ENCODE results near the gene NXN. TPM values are rescaled to one million over a fixed set of nuclear protein-coding genes. Genes with fewer than 3 reads are reported as not detected.
A peak's percentile ranks its signal among the peaks of the same experiment; 100 is the strongest.

Gene NXN
- total RNA-seq, 1 donor from 2014 or later = 76.4 TPM

GRCh38 chr17:1009229-1010085 lies 29.9 kb upstream of the NXN start:
- no peak overlapping the region for H3K4me3 Mint-ChIP-seq
- TF ChIP-seq CTCF (conservative IDR thresholded peaks at IDR 0.05) = no peak
- H3K9me3 Mint-ChIP-seq = no peaks in the 10 kb centered on the region
- no peaks in the 10 kb centered on the region for H3K27me3 Mint-ChIP-seq (ENCODE audit: low read depth)
- H3K36me3 Mint-ChIP-seq (ENCODE audit: low read depth) = no peaks in the 10 kb centered on the region
- no peak for DNase-seq (ENCODE audit: low read depth, low spot score)
- H3K27ac Mint-ChIP-seq (ENCODE audit: unreplicated experiment) = no peak overlapping the region
- H3K4me1 Mint-ChIP-seq = no peaks in the 10 kb centered on the region

GRCh38 chr17:1008008-1008761 lies 28.6 kb upstream of the NXN start:
- Mint-ChIP-seq H3K4me1 (no peaks in the 10 kb centered on the region), H3K27ac (ENCODE audit: unreplicated experiment) (peak overlapping the region; percentile 35)

GRCh38 chr17:1007310-1008007 lies 27.9 kb upstream of the NXN start:
- DNase-seq (ENCODE audit: low read depth, low spot score) = no peak
- no peak for TF ChIP-seq CTCF (conservative IDR thresholded peaks at IDR 0.05)
- Mint-ChIP-seq H3K9me3 (no peaks in the 10 kb centered on the region), H3K36me3 (ENCODE audit: low read depth) (peaks cover under 1% of the 10 kb centered on the region), H3K4me3 (no peak overlapping the region), H3K27ac (ENCODE audit: unreplicated experiment) (no peak overlapping the region), H3K27me3 (ENCODE audit: low read depth) (no peaks in the 10 kb centered on the region), H3K4me1 (no peaks in the 10 kb centered on the region)

More at GRCh38 chr17:1008008-1008761, 28.6 kb upstream of the NXN start:
- TF ChIP-seq CTCF (conservative IDR thresholded peaks at IDR 0.05) = no peak
- Mint-ChIP-seq H3K27me3 (ENCODE audit: low read depth) (no peaks in the 10 kb centered on the region), H3K9me3 (no peaks in the 10 kb centered on the region), H3K36me3 (ENCODE audit: low read depth) (no peaks in the 10 kb centered on the region), H3K4me3 (no peak overlapping the region)
- no peak for DNase-seq (ENCODE audit: low read depth, low spot score)

- DNase-seq (ENCODE audit: low read depth, low spot score) = no peak
- no peak overlapping the region for H3K27ac Mint-ChIP-seq (ENCODE audit: unreplicated experiment)
- no peaks in the 10 kb centered on the region for H3K4me1 Mint-ChIP-seq
- no peak for TF ChIP-seq CTCF (conservative IDR thresholded peaks at IDR 0.05)
- H3K27me3 Mint-ChIP-seq (ENCODE audit: low read depth) = no peaks in the 10 kb centered on the region
- H3K9me3 Mint-ChIP-seq = no peaks in the 10 kb centered on the region
- H3K36me3 Mint-ChIP-seq (ENCODE audit: low read depth) = peaks cover 3% of the 10 kb centered on the region
- no peak overlapping the region for H3K4me3 Mint-ChIP-seq
These were observed 26.5 kb upstream of the NXN start for GRCh38 chr17:1006054-1006453.

GRCh38 chr17:1005361-1005946 lies 25.9 kb upstream of the NXN start:
- H3K4me1 Mint-ChIP-seq = no peaks in the 10 kb centered on the region
- TF ChIP-seq CTCF (conservative IDR thresholded peaks at IDR 0.05) = no peak
- DNase-seq (ENCODE audit: low read depth, low spot score) = no peak
- H3K4me3 Mint-ChIP-seq = peak overlapping the region; percentile 22
- H3K9me3 Mint-ChIP-seq = no peaks in the 10 kb centered on the region
- H3K36me3 Mint-ChIP-seq (ENCODE audit: low read depth) = peaks cover 3% of the 10 kb centered on the region
- H3K27me3 Mint-ChIP-seq (ENCODE audit: low read depth) = no peaks in the 10 kb centered on the region
- peak overlapping the region; percentile 84 for H3K27ac Mint-ChIP-seq (ENCODE audit: unreplicated experiment)

Measured in neural crest cell (in vitro differentiated cells).